ENCODE results near the gene LCOR. TPM values are rescaled to one million over a fixed set of nuclear protein-coding genes. Genes with fewer than 3 reads are reported as not detected.

Gene LCOR
- total and polyA plus RNA-seq, 8 donors: 2.0 to 61.3 (median 18.0) TPM

DNA sequence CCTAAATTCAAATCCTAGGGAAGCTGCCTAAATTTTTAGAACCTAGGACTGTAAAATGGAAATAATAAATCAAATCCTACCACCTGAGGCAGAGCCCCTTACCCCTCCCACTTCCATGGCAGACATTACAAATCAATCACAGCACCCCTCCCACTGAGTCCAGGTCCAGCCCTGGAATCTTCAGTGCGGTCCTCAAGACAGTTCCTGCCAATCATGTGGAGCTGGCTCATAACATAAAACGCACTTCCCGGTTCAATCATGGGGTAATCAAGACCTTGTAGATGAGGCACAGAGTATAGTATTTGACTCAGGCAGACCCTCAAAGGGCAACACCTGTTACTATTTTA is 196.7 kb downstream of the LCOR start:
- TF ChIP-seq POLR2AphosphoS5 (IDR thresholded peaks at IDR 0.05) (no peak), CTCF (IDR thresholded peaks at IDR 0.05) (no peak), POLR2A (IDR thresholded peaks at IDR 0.05) (no peak), EP300 (IDR thresholded peaks at IDR 0.05) (no peak)
- Histone ChIP-seq H3K27me3 (peaks cover 0 to 11% (median 0%) of the 10 kb centered on the region in 3 donors), H3K4me1 (peaks cover 8 to 19% (median 12%) of the 10 kb centered on the region in 4 donors), H3K27ac (no peak overlapping the region), H3K9me3 (no peaks in the 10 kb centered on the region), H3K36me3 (no peaks in the 10 kb centered on the region), H3K4me3 (no peak overlapping the region)
- 89 to 96% (median 91%) methylated on average over 3 of the region's 3 CpGs for WGBS, 5 donors
- intact Hi-C loops (cut with DNase I; ENCODE audit: low total_unique reads): no loop called here
- no peak for DNase-seq

GRCh38 chr10:97029271-97029670 is 197.2 kb downstream of the LCOR start:
- Histone ChIP-seq H3K9me3 (no peaks in the 10 kb centered on the region), H3K27ac (no peak overlapping the region), H3K36me3 (no peaks in the 10 kb centered on the region), H3K27me3 (peaks cover 0 to 11% (median 0%) of the 10 kb centered on the region in 3 donors), H3K4me3 (no peak overlapping the region), H3K4me1 (peaks cover 4 to 15% (median 7%) of the 10 kb centered on the region in 4 donors)
- TF ChIP-seq POLR2A (IDR thresholded peaks at IDR 0.05): no peak
- no peak for TF ChIP-seq POLR2AphosphoS5 (IDR thresholded peaks at IDR 0.05)
- no peak for TF ChIP-seq CTCF (IDR thresholded peaks at IDR 0.05)
- no peak for TF ChIP-seq EP300 (IDR thresholded peaks at IDR 0.05)
- DNase-seq: no peak
- intact Hi-C loops (cut with DNase I; ENCODE audit: low total_unique reads): no loop called here
- 71 to 92% (median 77%) methylated on average over 3 of the region's 3 CpGs for WGBS, 5 donors

- H3K36me3 ChIP-seq: no peaks in the 10 kb centered on the region
- no peaks in the 10 kb centered on the region for H3K9me3 ChIP-seq
- DNase-seq: no peak
- TF ChIP-seq POLR2AphosphoS5 (IDR thresholded peaks at IDR 0.05): no peak
- TF ChIP-seq POLR2A (IDR thresholded peaks at IDR 0.05): no peak
- no peak for TF ChIP-seq EP300 (IDR thresholded peaks at IDR 0.05)
- TF ChIP-seq CTCF (IDR thresholded peaks at IDR 0.05): no peak
- WGBS, 5 donors: 30 to 61% (median 45%) methylated on average over 6 of the region's 6 CpGs
- no peak overlapping the region for H3K4me3 ChIP-seq
- intact Hi-C loops (cut with DNase I; ENCODE audit: low total_unique reads): no loop called here
- peaks cover 0 to 20% (median 0%) of the 10 kb centered on the region in 3 donors for H3K27me3 ChIP-seq
- no peak overlapping the region for H3K27ac ChIP-seq
- no peaks in the 10 kb centered on the region for H3K4me1 ChIP-seq
Measured at GRCh38 chr10:97030894-97031293, 198.8 kb downstream of the LCOR start.

DNA sequence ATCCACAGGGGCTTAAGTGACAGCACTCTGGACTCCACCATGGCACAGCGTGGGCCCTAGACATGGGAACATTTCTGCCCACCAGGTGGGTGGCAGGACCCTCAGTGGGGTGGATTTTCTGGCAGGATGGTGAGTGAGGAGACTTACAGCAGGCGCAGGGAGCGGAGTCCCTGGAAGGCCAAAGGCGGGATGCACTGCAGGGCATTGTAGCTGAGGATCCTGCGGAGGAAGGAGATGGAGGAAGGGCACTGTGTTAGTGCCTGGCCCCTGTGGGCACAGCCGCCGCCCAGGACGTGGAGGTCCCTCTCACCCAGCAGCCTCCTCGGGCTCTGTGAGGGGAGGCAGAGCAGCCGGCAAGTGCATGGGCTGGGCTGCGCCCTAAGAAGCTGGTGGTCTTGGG is 199.4 kb downstream of the LCOR start:
- WGBS, 5 donors: 83 to 90% (median 88%) methylated on average over 11 of the region's 11 CpGs
- intact Hi-C loops (cut with DNase I; ENCODE audit: low total_unique reads): no loop called here
- H3K27me3 ChIP-seq: peaks cover 0 to 20% (median 0%) of the 10 kb centered on the region in 3 donors
- H3K4me1 ChIP-seq: no peaks in the 10 kb centered on the region
- TF ChIP-seq EP300 (IDR thresholded peaks at IDR 0.05) (no peak), POLR2A (IDR thresholded peaks at IDR 0.05) (no peak), POLR2AphosphoS5 (IDR thresholded peaks at IDR 0.05) (no peak), CTCF (IDR thresholded peaks at IDR 0.05) (no peak)
- no peaks in the 10 kb centered on the region for H3K36me3 ChIP-seq
- H3K9me3 ChIP-seq: no peaks in the 10 kb centered on the region
- DNase-seq: no peak
- no peak overlapping the region for H3K27ac ChIP-seq
- no peak overlapping the region for H3K4me3 ChIP-seq
